ENCODE measurements around the gene SLC16A13.

GRCh38 chr17:7021993-7022778, 13.6 kb upstream of the SLC16A13 start:
- TF ChIP-seq POLR2A (IDR thresholded peaks at IDR 0.05) (peak in 2 of 4 donors; percentile 19 to 42), POLR2AphosphoS5 (IDR thresholded peaks at IDR 0.05) (peak; percentile 62 to 77)
- TF ChIP-seq, protein P1, sequence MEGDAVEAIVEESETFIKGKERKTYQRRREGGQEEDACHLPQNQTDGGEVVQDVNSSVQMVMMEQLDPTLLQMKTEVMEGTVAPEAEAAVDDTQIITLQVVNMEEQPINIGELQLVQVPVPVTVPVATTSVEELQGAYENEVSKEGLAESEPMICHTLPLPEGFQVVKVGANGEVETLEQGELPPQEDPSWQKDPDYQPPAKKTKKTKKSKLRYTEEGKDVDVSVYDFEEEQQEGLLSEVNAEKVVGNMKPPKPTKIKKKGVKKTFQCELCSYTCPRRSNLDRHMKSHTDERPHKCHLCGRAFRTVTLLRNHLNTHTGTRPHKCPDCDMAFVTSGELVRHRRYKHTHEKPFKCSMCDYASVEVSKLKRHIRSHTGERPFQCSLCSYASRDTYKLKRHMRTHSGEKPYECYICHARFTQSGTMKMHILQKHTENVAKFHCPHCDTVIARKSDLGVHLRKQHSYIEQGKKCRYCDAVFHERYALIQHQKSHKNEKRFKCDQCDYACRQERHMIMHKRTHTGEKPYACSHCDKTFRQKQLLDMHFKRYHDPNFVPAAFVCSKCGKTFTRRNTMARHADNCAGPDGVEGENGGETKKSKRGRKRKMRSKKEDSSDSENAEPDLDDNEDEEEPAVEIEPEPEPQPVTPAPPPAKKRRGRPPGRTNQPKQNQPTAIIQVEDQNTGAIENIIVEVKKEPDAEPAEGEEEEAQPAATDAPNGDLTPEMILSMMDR (IDR thresholded peaks at IDR 0.05): peak; percentile 92 to 98 (median 97)

All from upper lobe of left lung (tissue), 4 donors.